K562 (cell line): ENCODE measurements around the gene CCDC9B. TPM values are rescaled to one million over a fixed set of nuclear protein-coding genes. Genes with fewer than 3 reads are reported as not detected.

Source experiments
- ATAC-seq: fragments of 200-7000 bp; cut with Tn5 transposase; 3 replicates; pipeline ENCODE4 v1.9.1; 2020; ENCODE audit warnings: moderate library complexity
- BruUV-seq: library from RNA; stranded (reverse); fragments of 400-500 nt; replicated peaks from 2 replicates; lab custom pipeline; 2021; lab: Mats Ljungman, UMichigan
- CTCF ChIA-PET: fragments of 300-600 bp; formaldehyde crosslinking; extraction: SDS; loops from one replicate; lab custom pipeline; 2021; ENCODE audit warnings: low intra/inter-chr PET ratio; lab: Yijun Ruan, JAX
- POLR2A ChIA-PET: fragments of 300-600, 350-650 bp; sonication (Branson Sonifier 250); formaldehyde crosslinking; extraction: SDS; loops from one replicate; lab custom pipeline; 2021; ENCODE audit warnings: antibody characterized with exemption, inconsistent platforms; lab: Yijun Ruan, JAX
- DNase-seq, 4 experiments: peaks; one replicate each; pipeline versions ENCODE4 v3.0.0 to v3.0.0-alpha.2; 2011 to 2018; ENCODE audit warnings: low spot score in 3 of 4, mixed read lengths in 3 of 4; ENCODE audit errors: extremely low read depth in 1 of 4
- FAIRE-seq: peaks from 2 replicates; lab custom pipeline; 2011; peaks lifted over from hg19 to GRCh38; lab: Jason Lieb, UNC
- H2AFZ ChIP-seq: 2 replicates; pipeline ENCODE4 v1.6.0; 2011; ENCODE audit warnings: low read depth, low read length, control low read depth, inconsistent platforms
- H3K27ac ChIP-seq: fragments of 200-600 bp; 3 replicates; pipeline ENCODE4 v1.8.0; 2011; ENCODE audit warnings: low read depth, mild to moderate bottlenecking, control low read depth, inconsistent platforms, low read length, moderate library complexity, mixed read lengths; ENCODE audit errors: extremely low read depth
- H3K27me3 ChIP-seq, 2 experiments: fragments of 300-600 bp in 1 of 2; 2 replicates in 1 of 2; 3 replicates in 1 of 2; pipeline versions ENCODE4 v1.6.0 to v1.8.0; 2011; ENCODE audit warnings: inconsistent platforms in 2 of 2, low read length in 2 of 2, mild to moderate bottlenecking in 1 of 2, mixed read lengths in 1 of 2, moderate library complexity in 1 of 2; ENCODE audit not compliant: control insufficient read depth in 2 of 2, insufficient read depth in 2 of 2
- H3K36me3 ChIP-seq: fragments of 300-600 bp; 3 replicates; pipeline ENCODE4 v1.8.0; 2011; ENCODE audit warnings: mild to moderate bottlenecking, low read length, inconsistent platforms; ENCODE audit not compliant: control insufficient read depth, insufficient read depth
- H3K4me1 ChIP-seq, 2 experiments: fragments of 200-600 bp in 1 of 2; replicated peaks in 1 of 2; 2 replicates in 1 of 2; 3 replicates in 1 of 2; pipeline versions ENCODE4 v1.5.1 to v1.8.0; 2011; ENCODE audit warnings: inconsistent platforms in 2 of 2, low read length in 2 of 2, mild to moderate bottlenecking in 1 of 2, mixed read lengths in 1 of 2, moderate library complexity in 1 of 2; ENCODE audit not compliant: control insufficient read depth in 2 of 2, insufficient read depth in 2 of 2
- H3K4me2 ChIP-seq: 2 replicates; pipeline ENCODE4 v1.6.1; 2011; ENCODE audit warnings: low read length, control low read depth, inconsistent platforms, mixed read lengths; ENCODE audit not compliant: insufficient read depth
- H3K4me3 ChIP-seq: fragments of 200-600 bp; sonication (generic), shearing (Covaris generic); 2 replicates; pipeline ENCODE4 v1.5.1; 2016; ENCODE audit warnings: control low read depth, inconsistent platforms
- H3K79me2 ChIP-seq: fragments of 200-600 bp; 3 replicates; pipeline ENCODE4 v1.8.0; 2011; ENCODE audit warnings: low read length, inconsistent platforms; ENCODE audit not compliant: control insufficient read depth, insufficient read depth
- H3K9ac ChIP-seq, 2 experiments: 2 replicates each; pipeline versions ENCODE4 v1.6.0 to v1.6.1; 2011; ENCODE audit warnings: low read depth in 2 of 2, low read length in 2 of 2, control low read depth in 1 of 2, inconsistent platforms in 1 of 2, mild to moderate bottlenecking in 1 of 2, mixed read lengths in 1 of 2; ENCODE audit not compliant: insufficient read depth in 1 of 2
- H3K9me1 ChIP-seq: one replicate; pipeline ENCODE4 v1.6.0; 2011; ENCODE audit warnings: inconsistent platforms, mild to moderate bottlenecking, low read length, moderate library complexity; ENCODE audit not compliant: control insufficient read depth, insufficient read depth
- H3K9me3 ChIP-seq: replicated peaks from 2 replicates; pipeline ENCODE4 v1.5.1; 2011; ENCODE audit warnings: low read depth, low read length, inconsistent platforms; ENCODE audit not compliant: control insufficient read depth, insufficient read depth
- H4K20me1 ChIP-seq: replicated peaks from 2 replicates; pipeline ENCODE4 v1.6.1; 2011; ENCODE audit warnings: low read length, inconsistent platforms, mixed read lengths; ENCODE audit not compliant: control insufficient read depth, insufficient read depth
- BDP1 ChIP-seq: IDR thresholded peaks from 3 replicates; pipeline ENCODE4 v1.6.1; 2011; ENCODE audit not compliant: insufficient read length, insufficient read depth
- FOXA3 ChIP-seq, 2 experiments: fragments of 450-650 bp in 1 of 2; sonication (generic) in 1 of 2; formaldehyde crosslinking; IDR thresholded peaks in 1 of 2; conservative IDR thresholded peaks in 1 of 2; 2 replicates each; pipeline versions ENCODE4 v1.4.0 to v1.8.0; 2020 to 2022; ENCODE audit warnings: mild to moderate bottlenecking in 2 of 2, missing genetic modification reagents in 1 of 2
- HES1 ChIP-seq: fragments of 450-650 bp; IDR thresholded peaks from 2 replicates; pipeline ENCODE4 v1.6.1; 2016; ENCODE audit warnings: low read depth, mild to moderate bottlenecking, moderate library complexity
- NR3C1 ChIP-seq: sonication (generic); formaldehyde crosslinking; IDR thresholded peaks from 2 replicates; pipeline ENCODE4 v1.8.1; 2022; ENCODE audit warnings: missing genetic modification reagents
- PYGO2 ChIP-seq: fragments of 450-650 bp; IDR thresholded peaks from 2 replicates; pipeline ENCODE4 v1.6.1; 2016; ENCODE audit warnings: mild to moderate bottlenecking, missing genetic modification characterization, moderate library complexity, missing compliant biosample characterization
- SRSF1 ChIP-seq: fragments of 200-400 bp; formaldehyde crosslinking; IDR thresholded peaks from 2 replicates; pipeline ENCODE4 v1.6.1; 2017; ENCODE audit warnings: mild to moderate bottlenecking, low read depth, low read length, moderate library complexity
- THAP12 ChIP-seq: fragments of 250-450 bp; sonication (Bioruptor Pico); IDR thresholded peaks from 2 replicates; pipeline ENCODE4 v1.9.0; 2021; ENCODE audit warnings: mild to moderate bottlenecking, inconsistent platforms
- WGBS: fragments of 100-300 bp; shearing (Covaris generic); methylation state at CpG from one replicate; pipeline ENCODE4 v1.1.6; 2016; ENCODE audit warnings: low coverage, mixed read lengths; ENCODE audit not compliant: insufficient coverage; ENCODE audit errors: missing lambda C conversion rate; 5-methylcytosine and 5-hydroxymethylcytosine counted together
- in situ Hi-C: fragments of 300-500 bp; cut with MboI; formaldehyde crosslinking; loops from 4 replicates; pipeline ENCODE4 v1.15.0; 2018; ENCODE audit warnings: inconsistent platforms, mixed read lengths
- intact Hi-C: fragments of 100-400 bp; cut with micrococcal nuclease; formaldehyde crosslinking; loops from 2 replicates; pipeline ENCODE4 v1.14.2; 2022
- polyA plus RNA-seq, 8 experiments: library from polyadenylated mRNA; depleted of rRNA in 4 of 8; stranded (reverse) in 5 of 8; unstranded in 3 of 8; fragments of >200 nt; fragmentation: Nextera tagmentation in 2 of 8; fragmentation: Illumina TruSeq in 1 of 8; extraction: Ambion mirVana in 2 of 8; extraction: Trizol in 1 of 8; gene quantifications; 2 replicates each; pipeline versions ENCODE4 v1.2.1 to v1.2.3, GENCODE V29; 2011 to 2014; ENCODE audit warnings: inconsistent platforms in 1 of 8, missing spikeins in 1 of 8
- total RNA-seq, 7 experiments: library from RNA; depleted of rRNA in 6 of 7; stranded (reverse); fragments of >200 nt in 6 of 7; fragmentation: Illumina TruSeq in 2 of 7; extraction: Trizol in 2 of 7; gene quantifications; 2 replicates each; pipeline versions ENCODE4 v1.2.1 to v1.2.3, GENCODE V29; 2011 to 2021; ENCODE audit warnings: low replicate concordance in 1 of 7

Gene CCDC9B
- total and polyA plus RNA-seq, 9 of the 15 experiments (the other 6 are each of a cell fraction or from before 2014, with no cell fraction given), result 0.01 to 0.47 (median 0.15) TPM; not detected in 1

GRCh38 chr15:40368719-40369473 is 28.2 kb upstream of the CCDC9B start:
- no peak for TF ChIP-seq PYGO2 (tag)
- 0 out of 2 replicates have a peak, but pooled peaks have one; percentile 1 for TF ChIP-seq NR3C1 (CRISPR knock-in tag)
- no peak for TF ChIP-seq BDP1
- TF ChIP-seq FOXA3 (CRISPR knock-in tag; conservative IDR thresholded peaks at IDR 0.05 in 1 of 2, IDR thresholded peaks at IDR 0.05 in 1 of 2), result 0 out of 4 replicates have a peak, but pooled peaks of 1 of the 2 experiments have one; percentile 14
- TF ChIP-seq HES1, result no peak
- 0 out of 2 replicates have a peak, but pooled peaks have one; percentile 13 for TF ChIP-seq THAP12 (CRISPR knock-in tag)
- no peak for TF ChIP-seq SRSF1
- H3K9me1 ChIP-seq, result no peaks in the 10 kb centered on the region
- FAIRE-seq (no peak), DNase-seq (no peak), ATAC-seq (no peak)
- H3K4me2 ChIP-seq, result no peak overlapping the region
- ChIA-PET CTCF (interaction anchor here (0.7 to 3.6 kb wide), 4 partner anchors 8 to 151 kb away, joined by 3 to 23 read pairs (median 6); no protein-coding TSS in a partner anchor), POLR2A (interaction anchor here (0.8 to 1.4 kb wide), 3 partner anchors 11 to 96 kb away, joined by 3 to 5 read pairs (median 3); no protein-coding TSS in a partner anchor)
- H3K9me3 ChIP-seq, result no peaks in the 10 kb centered on the region
- intact Hi-C loops, result no loop called here
- H3K36me3 ChIP-seq, result no peaks in the 10 kb centered on the region
- peak overlapping the region; percentile 100 for H2AFZ ChIP-seq
- no peaks in the 10 kb centered on the region for H4K20me1 ChIP-seq
- no peak overlapping the region for H3K4me3 ChIP-seq
- peaks cover 9 to 42% of the 10 kb centered on the region in 2 experiments for H3K4me1 ChIP-seq
- WGBS, result 76% methylated on average over 21 of the region's 24 CpGs
- H3K27me3 ChIP-seq, result peaks cover 0 to 16% of the 10 kb centered on the region in 2 experiments; a peak in 3 of 5 replicates
- BruUV-seq, result no TSS peak
- in situ Hi-C loops, result no loop called here
- no peaks in the 10 kb centered on the region for H3K79me2 ChIP-seq
- H3K27ac ChIP-seq, result no peak overlapping the region
- H3K9ac ChIP-seq, result peak overlapping the region; percentile 58 to 93; a peak in 3 of 4 replicates
